Measurements from ENCODE around the gene SUFU. TPM values are rescaled to one million over a fixed set of nuclear protein-coding genes. Genes with fewer than 3 reads are reported as not detected.

Gene SUFU
- total and polyA plus RNA-seq, 2 of the 13 experiments (the other 11 are each of a cell fraction or from before 2014, with no cell fraction given): 2.9 to 5.5 TPM

- no peak for TF ChIP-seq ZNF747 (CRISPR knock-in tag; IDR thresholded peaks at IDR 0.05; ENCODE audit: borderline replicate concordance)
- TF ChIP-seq SPEN (CRISPR knock-in tag; IDR thresholded peaks at IDR 0.05; ENCODE audit: low read depth): peak; percentile 24; the same call in 1 of the 2 replicates
- TF ChIP-seq TEF (CRISPR knock-in tag; IDR thresholded peaks at IDR 0.05): no peak
- TF ChIP-seq ZGPAT (CRISPR knock-in tag; IDR thresholded peaks at IDR 0.05): peak; percentile 49; the same call in 1 of the 2 replicates
- TF ChIP-seq RBFOX2 (IDR thresholded peaks at IDR 0.05; ENCODE audit: low read depth, low read length): peak; percentile 70
- TF ChIP-seq SNAI1 (CRISPR knock-in tag; IDR thresholded peaks at IDR 0.05; ENCODE audit: borderline replicate concordance): no peak
- no peak for TF ChIP-seq PTBP1 (IDR thresholded peaks at IDR 0.05; ENCODE audit: low read depth, low read length, poor library complexity, severe bottlenecking)
- TF ChIP-seq BORCS8-MEF2B (CRISPR knock-in tag; IDR thresholded peaks at IDR 0.05): peak; percentile 44; the same call in 1 of the 2 replicates
- no peak for TF ChIP-seq CHD2 (IDR thresholded peaks at IDR 0.05; ENCODE audit: low read depth, low read length)
- TF ChIP-seq ZNF431 (CRISPR knock-in tag; IDR thresholded peaks at IDR 0.05; ENCODE audit: borderline replicate concordance, low read depth): no peak
- peak; percentile 67; the same call in 1 of the 2 replicates for TF ChIP-seq FOXA3 (CRISPR knock-in tag; IDR thresholded peaks at IDR 0.05)
- TF ChIP-seq POLR2G (IDR thresholded peaks at IDR 0.05; ENCODE audit: low read depth, low read length): 0 out of 2 replicates have a peak, but pooled peaks have one; percentile 59
- no peak for TF ChIP-seq BRD4 (CRISPR knock-in tag; IDR thresholded peaks at IDR 0.05)
- TF ChIP-seq DBP (CRISPR knock-in tag; IDR thresholded peaks at IDR 0.05; ENCODE audit: not compliant biosample characterization): no peak
- 0 out of 2 replicates have a peak, but pooled peaks have one; percentile 62 for TF ChIP-seq ZNF230 (CRISPR knock-in tag; IDR thresholded peaks at IDR 0.05)
- TF ChIP-seq GMEB2 (CRISPR knock-in tag; IDR thresholded peaks at IDR 0.05; ENCODE audit: low read depth): peak; percentile 64; the same call in 1 of the 2 replicates
- 0 out of 2 replicates have a peak, but pooled peaks have one; percentile 22 for TF ChIP-seq ESRRA (CRISPR knock-in tag; IDR thresholded peaks at IDR 0.05; ENCODE audit: low read depth)
- peak; percentile 74; the same call in 1 of the 2 replicates for TF ChIP-seq IRF9 (CRISPR knock-in tag; IDR thresholded peaks at IDR 0.05; ENCODE audit: borderline replicate concordance)
- no peak for TF ChIP-seq ZNF766 (CRISPR knock-in tag; IDR thresholded peaks at IDR 0.05; ENCODE audit: borderline replicate concordance)
- TF ChIP-seq ZNF205 (CRISPR knock-in tag; IDR thresholded peaks at IDR 0.05): no peak
- TF ChIP-seq ZBTB34 (CRISPR knock-in tag; IDR thresholded peaks at IDR 0.05): no peak
These were observed 1.2 kb upstream of the SUFU start, which contains the start of gene ACTR1A (continued) for GRCh38 chr10:102502337-102503151.

Measured in HepG2 (cell line).